ENCODE data around the gene MRPS22.

MRPS22 gene

GRCh38 chr3:139306078-139306477 lies 37.7 kb upstream of the MRPS22 start:
- no peak for ATAC-seq (replicated peaks)
- Mint-ChIP-seq H3K9me3 (no peaks in the 10 kb centered on the region), H3K4me1 (ENCODE audit: low read depth in 2 of 2) (peaks cover 0 to 8% of the 10 kb centered on the region in 2 donors), H3K36me3 (ENCODE audit: insufficient read depth) (no peaks in the 10 kb centered on the region), H3K27me3 (peaks cover 4 to 25% of the 10 kb centered on the region in 2 donors), H3K4me3 (no peak overlapping the region), H3K27ac (no peak overlapping the region)
- no peak for DNase-seq

GRCh38 chr3:139307072-139307491 lies 36.7 kb upstream of the MRPS22 start:
- Mint-ChIP-seq H3K27me3 (peaks cover 4 to 31% of the 10 kb centered on the region in 2 donors), H3K4me3 (no peak overlapping the region), H3K27ac (no peak overlapping the region), H3K36me3 (ENCODE audit: insufficient read depth) (no peaks in the 10 kb centered on the region), H3K4me1 (ENCODE audit: low read depth in 2 of 2) (peaks cover 0 to 8% of the 10 kb centered on the region in 2 donors), H3K9me3 (no peaks in the 10 kb centered on the region)
- no peak for DNase-seq
- ATAC-seq (replicated peaks), result no peak

DNA sequence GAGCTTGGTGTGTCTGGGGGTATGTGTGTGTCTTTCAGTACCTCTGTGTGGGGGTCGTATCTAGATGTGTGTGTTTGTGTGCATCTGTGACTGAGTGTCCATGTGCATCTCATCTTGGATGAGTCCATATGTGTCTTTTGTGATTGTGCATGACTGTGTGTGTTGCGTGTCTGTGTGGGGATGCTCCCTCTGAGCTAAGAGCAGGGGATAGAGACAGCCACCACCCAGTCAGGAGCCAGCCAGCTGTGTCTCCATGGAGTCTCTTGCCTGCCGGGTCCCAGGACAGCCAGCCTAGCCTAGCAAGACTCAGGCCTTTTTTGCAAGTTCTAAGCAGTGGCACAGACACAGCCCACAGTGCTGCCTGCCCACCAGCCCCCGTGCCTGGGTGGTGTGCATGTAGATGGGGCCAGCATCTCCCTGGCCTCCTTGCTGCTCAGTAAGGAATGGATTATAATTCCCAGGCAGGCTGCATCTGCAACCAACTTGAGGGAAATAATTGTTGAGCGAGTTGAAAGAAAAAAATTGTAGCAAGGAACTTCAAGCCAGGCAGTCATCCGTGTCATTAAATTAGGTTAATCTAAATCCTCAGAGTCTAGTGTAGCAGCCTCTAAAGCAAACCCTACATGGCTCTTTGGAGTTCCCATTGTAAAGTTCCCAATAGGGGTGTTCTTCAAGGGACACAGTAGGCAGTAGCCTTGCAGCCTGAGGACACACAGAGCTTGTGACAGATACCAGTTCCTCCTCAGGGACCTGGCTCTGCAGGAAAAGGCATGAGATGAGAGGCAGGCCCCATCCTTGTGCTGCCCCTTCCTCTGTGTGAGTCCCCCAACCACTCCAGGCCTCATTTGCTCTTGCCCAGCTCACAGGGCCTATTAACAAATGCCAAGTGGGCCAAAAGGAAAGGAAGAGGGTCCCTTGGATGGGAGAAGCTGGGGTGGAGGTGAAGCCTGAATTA lies 35.9 kb upstream of the MRPS22 start:
- ATAC-seq (replicated peaks), result no peak

DNA sequence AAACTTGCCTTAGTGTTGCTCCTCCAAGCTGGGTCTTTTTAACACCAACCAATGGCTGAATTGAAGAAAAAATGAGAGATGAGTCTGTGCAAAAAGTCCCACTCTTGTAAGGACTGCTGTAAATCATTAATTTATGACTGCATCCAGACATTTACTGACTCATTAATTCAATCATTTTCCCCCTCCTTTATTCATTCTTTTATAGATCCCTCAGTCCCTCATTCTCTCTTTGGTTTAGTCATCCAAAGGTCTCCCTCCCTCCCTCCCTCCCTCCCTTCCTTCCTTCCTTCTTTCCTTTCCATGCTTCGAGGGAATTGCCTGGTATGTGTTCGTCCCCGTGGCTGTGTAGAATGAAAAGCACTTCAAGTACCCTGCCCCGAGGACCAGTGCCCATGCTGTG lies 35.3 kb upstream of the MRPS22 start:
- no peak overlapping the region for H3K4me3 Mint-ChIP-seq
- ATAC-seq (replicated peaks) (no peak), DNase-seq (no peak)
- H3K27ac Mint-ChIP-seq, result no peak overlapping the region
- no peaks in the 10 kb centered on the region for H3K9me3 Mint-ChIP-seq
- no peaks in the 10 kb centered on the region for H3K4me1 Mint-ChIP-seq (ENCODE audit: low read depth in 2 of 2)
- H3K27me3 Mint-ChIP-seq, result peaks cover 13 to 35% of the 10 kb centered on the region in 2 donors
- H3K36me3 Mint-ChIP-seq (ENCODE audit: insufficient read depth), result no peaks in the 10 kb centered on the region

More for the DNA sequence above, 35.9 kb upstream of the MRPS22 start:
- no peaks in the 10 kb centered on the region for H3K36me3 Mint-ChIP-seq (ENCODE audit: insufficient read depth)
- H3K4me3 Mint-ChIP-seq, result no peak overlapping the region
- DNase-seq, result no peak
- peaks cover 6 to 33% of the 10 kb centered on the region in 2 donors for H3K27me3 Mint-ChIP-seq
- H3K9me3 Mint-ChIP-seq, result no peaks in the 10 kb centered on the region
- no peaks in the 10 kb centered on the region for H3K4me1 Mint-ChIP-seq (ENCODE audit: low read depth in 2 of 2)
- H3K27ac Mint-ChIP-seq, result no peak overlapping the region

GRCh38 chr3:139309061-139309591 lies 34.7 kb upstream of the MRPS22 start:
- no peaks in the 10 kb centered on the region for H3K9me3 Mint-ChIP-seq
- no peak overlapping the region for H3K4me3 Mint-ChIP-seq
- H3K4me1 Mint-ChIP-seq (ENCODE audit: low read depth in 2 of 2), result no peaks in the 10 kb centered on the region
- ATAC-seq (replicated peaks), result no peak
- DNase-seq, result no peak
- peaks cover 15 to 40% of the 10 kb centered on the region in 2 donors for H3K27me3 Mint-ChIP-seq
- no peaks in the 10 kb centered on the region for H3K36me3 Mint-ChIP-seq (ENCODE audit: insufficient read depth)
- H3K27ac Mint-ChIP-seq, result no peak overlapping the region

- H3K4me3 Mint-ChIP-seq, result no peak overlapping the region
- ATAC-seq (replicated peaks) (no peak), DNase-seq (no peak)
- H3K4me1 Mint-ChIP-seq (ENCODE audit: low read depth in 2 of 2), result no peaks in the 10 kb centered on the region
- H3K27ac Mint-ChIP-seq, result no peak overlapping the region
- peaks cover 15 to 46% of the 10 kb centered on the region in 2 donors for H3K27me3 Mint-ChIP-seq
- H3K9me3 Mint-ChIP-seq, result no peaks in the 10 kb centered on the region
- no peaks in the 10 kb centered on the region for H3K36me3 Mint-ChIP-seq (ENCODE audit: insufficient read depth)
Measured at GRCh38 chr3:139309880-139310279, 33.9 kb upstream of the MRPS22 start.

GRCh38 chr3:139310474-139310933 lies 33.3 kb upstream of the MRPS22 start:
- ATAC-seq (replicated peaks), result no peak
- no peak for DNase-seq
- H3K4me3 Mint-ChIP-seq, result no peak overlapping the region
- H3K27me3 Mint-ChIP-seq, result peaks cover 13 to 52% of the 10 kb centered on the region in 2 donors
- H3K27ac Mint-ChIP-seq, result no peak overlapping the region
- no peaks in the 10 kb centered on the region for H3K4me1 Mint-ChIP-seq (ENCODE audit: low read depth in 2 of 2)
- no peaks in the 10 kb centered on the region for H3K9me3 Mint-ChIP-seq
- no peaks in the 10 kb centered on the region for H3K36me3 Mint-ChIP-seq (ENCODE audit: insufficient read depth)

- ATAC-seq (replicated peaks) (no peak), DNase-seq (no peak)
- Mint-ChIP-seq H3K9me3 (no peaks in the 10 kb centered on the region), H3K4me3 (no peak overlapping the region), H3K4me1 (ENCODE audit: low read depth in 2 of 2) (no peaks in the 10 kb centered on the region), H3K36me3 (ENCODE audit: insufficient read depth) (no peaks in the 10 kb centered on the region), H3K27ac (no peak overlapping the region), H3K27me3 (peaks cover 23 to 63% of the 10 kb centered on the region in 2 donors)
Measured at GRCh38 chr3:139311557-139311956, 32.3 kb upstream of the MRPS22 start.

- DNase-seq (no peak), ATAC-seq (replicated peaks) (no peak)
- Mint-ChIP-seq H3K4me1 (ENCODE audit: low read depth in 2 of 2) (no peaks in the 10 kb centered on the region), H3K27ac (no peak overlapping the region), H3K27me3 (peaks cover 27 to 69% of the 10 kb centered on the region in 2 donors), H3K4me3 (no peak overlapping the region), H3K9me3 (no peaks in the 10 kb centered on the region), H3K36me3 (ENCODE audit: insufficient read depth) (no peaks in the 10 kb centered on the region)
Measured at GRCh38 chr3:139312416-139312815, 31.4 kb upstream of the MRPS22 start.

- no peak for ATAC-seq (replicated peaks)
- H3K4me3 Mint-ChIP-seq, result no peak overlapping the region
- H3K36me3 Mint-ChIP-seq (ENCODE audit: insufficient read depth), result no peaks in the 10 kb centered on the region
- H3K27ac Mint-ChIP-seq, result no peak overlapping the region
- H3K4me1 Mint-ChIP-seq (ENCODE audit: low read depth in 2 of 2), result no peaks in the 10 kb centered on the region
- peaks cover 28 to 69% of the 10 kb centered on the region in 2 donors for H3K27me3 Mint-ChIP-seq
- no peak for DNase-seq
- H3K9me3 Mint-ChIP-seq, result no peaks in the 10 kb centered on the region
Measured at GRCh38 chr3:139312959-139313358, 30.9 kb upstream of the MRPS22 start.

DNA sequence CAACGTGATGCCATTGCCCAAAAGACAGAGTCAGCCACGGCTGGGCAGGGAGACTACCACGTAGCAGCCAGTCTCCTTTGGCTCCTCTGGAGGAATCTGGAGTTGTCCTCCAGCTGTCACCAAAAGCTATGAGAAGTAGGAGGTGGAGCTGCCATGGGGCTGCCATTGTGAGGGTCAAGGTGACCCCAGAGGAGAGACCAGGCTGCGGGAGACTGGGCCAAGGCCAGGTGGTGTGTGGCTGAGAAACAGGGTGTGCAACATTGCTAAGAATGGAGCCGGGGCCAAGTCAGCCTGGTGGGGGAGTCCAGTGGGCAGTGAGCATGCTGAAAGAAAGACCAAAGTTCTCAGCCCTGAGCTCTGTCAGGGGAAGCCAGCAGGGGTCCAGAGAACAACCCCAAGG lies 29.9 kb upstream of the MRPS22 start:
- H3K9me3 Mint-ChIP-seq, result no peaks in the 10 kb centered on the region
- no peak overlapping the region for H3K4me3 Mint-ChIP-seq
- peaks cover 28 to 76% of the 10 kb centered on the region in 2 donors for H3K27me3 Mint-ChIP-seq
- ATAC-seq (replicated peaks), result no peak
- H3K27ac Mint-ChIP-seq, result no peak overlapping the region
- no peaks in the 10 kb centered on the region for H3K4me1 Mint-ChIP-seq (ENCODE audit: low read depth in 2 of 2)
- no peaks in the 10 kb centered on the region for H3K36me3 Mint-ChIP-seq (ENCODE audit: insufficient read depth)
- no peak for DNase-seq

DNA sequence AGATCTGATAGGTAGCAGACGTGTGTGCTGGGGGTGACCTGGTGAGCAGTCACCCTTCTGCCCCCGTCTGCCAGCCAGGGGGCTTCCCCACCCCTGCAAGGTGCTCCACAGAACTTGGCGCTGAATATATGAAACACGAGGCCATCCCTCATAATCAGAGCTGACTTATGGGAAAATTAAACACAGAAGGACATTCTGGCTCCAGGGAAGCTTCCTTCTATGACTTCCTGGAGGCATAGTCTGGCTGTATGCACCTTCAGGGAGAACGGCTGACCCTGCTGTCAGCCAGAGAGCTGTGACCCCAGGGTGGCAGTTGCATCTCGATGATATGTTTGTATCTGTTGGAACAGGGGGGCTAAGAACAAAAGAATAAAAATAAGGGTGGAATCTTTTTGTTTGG lies 26.6 kb upstream of the MRPS22 start:
- H3K27ac Mint-ChIP-seq, result no peak overlapping the region
- peaks cover 34 to 81% of the 10 kb centered on the region in 2 donors for H3K27me3 Mint-ChIP-seq
- DNase-seq (no peak), ATAC-seq (replicated peaks) (no peak)
- no peak overlapping the region for H3K4me3 Mint-ChIP-seq
- no peaks in the 10 kb centered on the region for H3K4me1 Mint-ChIP-seq (ENCODE audit: low read depth in 2 of 2)
- H3K36me3 Mint-ChIP-seq (ENCODE audit: insufficient read depth), result no peaks in the 10 kb centered on the region
- H3K9me3 Mint-ChIP-seq, result no peaks in the 10 kb centered on the region

DNA sequence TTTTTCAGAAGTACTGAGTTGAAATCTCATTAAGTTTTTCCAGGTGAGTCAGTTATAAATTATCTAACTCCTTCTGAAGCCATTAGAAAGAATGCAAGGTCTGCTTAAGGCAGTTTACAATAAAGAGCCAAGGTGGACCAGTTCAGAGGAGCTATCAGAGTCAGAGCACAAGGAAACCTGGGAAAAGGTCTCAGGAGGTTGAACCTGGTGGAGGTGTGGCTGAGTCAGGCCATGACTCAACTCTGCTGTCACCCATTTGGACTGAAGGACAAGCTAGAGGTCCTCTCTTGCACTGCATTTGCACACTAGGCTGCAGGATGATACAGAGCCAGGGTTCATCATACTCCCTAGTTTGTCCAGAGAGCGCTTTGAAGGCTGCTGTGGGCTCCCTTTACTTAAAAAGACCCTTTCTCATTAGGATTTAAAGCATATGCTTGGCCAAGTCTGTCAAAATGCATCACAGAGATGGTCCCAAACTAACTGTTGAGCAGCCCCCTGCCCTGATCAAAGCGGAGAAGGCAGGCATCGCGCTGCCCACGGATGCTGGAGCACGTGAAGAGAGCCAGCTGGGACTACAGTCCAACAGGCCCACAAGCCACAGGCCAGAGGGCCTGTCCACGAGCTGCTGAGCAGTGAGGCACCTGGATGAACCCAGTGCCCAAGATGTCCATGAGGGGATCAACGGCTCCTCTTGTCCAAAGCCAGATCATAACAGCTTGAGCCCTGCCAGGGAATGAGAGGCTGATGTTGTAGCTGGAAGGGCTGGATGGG lies 26.0 kb upstream of the MRPS22 start:
- Mint-ChIP-seq H3K4me1 (ENCODE audit: low read depth in 2 of 2) (no peaks in the 10 kb centered on the region), H3K9me3 (no peaks in the 10 kb centered on the region), H3K4me3 (no peak overlapping the region), H3K27me3 (peaks cover 32 to 80% of the 10 kb centered on the region in 2 donors), H3K27ac (no peak overlapping the region), H3K36me3 (ENCODE audit: insufficient read depth) (no peaks in the 10 kb centered on the region)
- DNase-seq (no peak), ATAC-seq (replicated peaks) (no peak)

Data from effector memory CD8-positive, alpha-beta T cell (primary cell).